Mesodermal cell (in vitro differentiated cells): ENCODE results near the gene RAMAC.
"Not testable (repeated sequence)": the region's sequence is repeated elsewhere in the genome, so short reads cannot be mapped to it uniquely, and the experiment has no call there.

Experiments
- H3K27ac ChIP-seq: 2 replicates; pipeline ENCODE4 v1.7.0; 2013; ENCODE audit warnings: mild to moderate bottlenecking, low read depth, low read length, moderate library complexity; ENCODE audit not compliant: severe bottlenecking
- H3K36me3 ChIP-seq: 2 replicates; pipeline ENCODE4 v1.7.1; 2013; ENCODE audit warnings: mild to moderate bottlenecking, low read length, moderate library complexity; ENCODE audit not compliant: control insufficient read depth, insufficient read depth
- H3K4me1 ChIP-seq: one replicate; pipeline ENCODE4 v1.7.1; 2013; ENCODE audit warnings: mild to moderate bottlenecking, low read length; ENCODE audit not compliant: insufficient read depth, control insufficient read depth, poor library complexity, severe bottlenecking
- H3K4me3 ChIP-seq: 2 replicates; pipeline ENCODE4 v1.7.0; 2013; ENCODE audit warnings: low read length, control low read depth, mild to moderate bottlenecking; ENCODE audit not compliant: insufficient read depth, poor library complexity, severe bottlenecking; ENCODE audit errors: extremely low read depth
- H3K9me3 ChIP-seq: 2 replicates; pipeline ENCODE4 v1.7.1; 2013; ENCODE audit warnings: mild to moderate bottlenecking, low read length, moderate library complexity; ENCODE audit not compliant: control insufficient read depth
- WGBS, 2 experiments: methylation state at CpG; one replicate each; pipeline ENCODE4 v1.1.5; 2013; ENCODE audit warnings: missing lambda C conversion rate in 2 of 2; ENCODE audit not compliant: insufficient coverage in 2 of 2; 5-methylcytosine and 5-hydroxymethylcytosine counted together

RAMAC gene

GRCh38 chr15:83012636-83013035 lies 26.6 kb downstream of the RAMAC start:
- Histone ChIP-seq H3K4me1 (no peaks in the 10 kb centered on the region), H3K9me3 (peaks cover 4% of the 10 kb centered on the region), H3K27ac (no peak overlapping the region), H3K4me3 (no peak overlapping the region), H3K36me3 (peaks cover 38% of the 10 kb centered on the region)
- WGBS, 2 experiments, result 98 to 99% methylated on average over 6 of the region's 6 CpGs

- Histone ChIP-seq H3K9me3 (peaks cover 4% of the 10 kb centered on the region), H3K4me3 (no peak overlapping the region), H3K4me1 (no peaks in the 10 kb centered on the region), H3K27ac (no peak overlapping the region), H3K36me3 (peaks cover 31% of the 10 kb centered on the region)
- WGBS, 2 experiments, result 79 to 81% methylated on average over 4 of the region's 5 CpGs
These were observed 28.2 kb downstream of the RAMAC start for GRCh38 chr15:83014205-83014653.

- 92 to 97% methylated on average over 3 of the region's 4 CpGs for WGBS, 2 experiments
- H3K9me3 ChIP-seq, result peaks cover 4% of the 10 kb centered on the region
- no peak overlapping the region for H3K27ac ChIP-seq
These were observed 29.4 kb downstream of the RAMAC start for GRCh38 chr15:83015361-83015760.

GRCh38 chr15:83016906-83017305 lies 30.9 kb downstream of the RAMAC start:
- Histone ChIP-seq H3K4me3 (no peak overlapping the region), H3K9me3 (peaks cover 4% of the 10 kb centered on the region), H3K36me3 (peaks cover 39% of the 10 kb centered on the region), H3K27ac (no peak overlapping the region), H3K4me1 (no peaks in the 10 kb centered on the region)
- WGBS, 2 experiments, result 87 to 95% methylated on average over 4 of the region's 5 CpGs

More at GRCh38 chr15:83015361-83015760, 29.4 kb downstream of the RAMAC start:
- no peaks in the 10 kb centered on the region for H3K4me1 ChIP-seq
- H3K4me3 ChIP-seq, result no peak overlapping the region
- peaks cover 30% of the 10 kb centered on the region for H3K36me3 ChIP-seq

GRCh38 chr15:83018436-83018835 lies 32.4 kb downstream of the RAMAC start:
- WGBS, 2 experiments, result 100% methylated on average over 1 of the region's 2 CpGs
- peaks cover 44% of the 10 kb centered on the region for H3K36me3 ChIP-seq
- H3K27ac ChIP-seq, result no peak overlapping the region
- no peaks in the 10 kb centered on the region for H3K9me3 ChIP-seq
- no peak overlapping the region for H3K4me3 ChIP-seq
- no peaks in the 10 kb centered on the region for H3K4me1 ChIP-seq

- no peaks in the 10 kb centered on the region for H3K9me3 ChIP-seq
- 66 to 93% methylated on average over 3 to 5 of the region's 8 CpGs for WGBS, 2 experiments
- H3K4me3 ChIP-seq, result no peak overlapping the region
- H3K27ac ChIP-seq, result no peak overlapping the region
- H3K4me1 ChIP-seq, result no peaks in the 10 kb centered on the region
- H3K36me3 ChIP-seq, result peaks cover 51% of the 10 kb centered on the region
These were observed 44.0 kb downstream of the RAMAC start for GRCh38 chr15:83030021-83030420.

GRCh38 chr15:83031234-83031633 lies 45.2 kb downstream of the RAMAC start:
- not testable (repeated sequence) for H3K9me3 ChIP-seq, H3K4me1 ChIP-seq, H3K4me3 ChIP-seq, H3K27ac ChIP-seq
- WGBS, 2 experiments, result 100% methylated on average over 2 of the region's 6 CpGs; no CpG with 5 or more reads in 1 of the 2 experiments
- peaks cover 46% of the 10 kb centered on the region for H3K36me3 ChIP-seq

GRCh38 chr15:83036253-83036652 lies 50.2 kb downstream of the RAMAC start:
- Histone ChIP-seq H3K4me1 (no peaks in the 10 kb centered on the region), H3K36me3 (peaks cover 69% of the 10 kb centered on the region), H3K27ac (no peak overlapping the region), H3K9me3 (no peaks in the 10 kb centered on the region), H3K4me3 (no peak overlapping the region)
- 100% methylated on average over 2 of the region's 6 CpGs; no CpG with 5 or more reads in 1 of the 2 experiments for WGBS, 2 experiments

- 100% methylated on average over 1 of the region's 1 CpG for WGBS, 2 experiments
- Histone ChIP-seq H3K4me1 (no peaks in the 10 kb centered on the region), H3K36me3 (peaks cover 68% of the 10 kb centered on the region), H3K27ac (no peak overlapping the region), H3K4me3 (no peak overlapping the region), H3K9me3 (no peaks in the 10 kb centered on the region)
These were observed 53.2 kb downstream of the RAMAC start for GRCh38 chr15:83039206-83039605.
